Type B pancreatic cell (in vitro differentiated cells): ENCODE data around the gene OR5H14. TPM values are rescaled to one million over a fixed set of nuclear protein-coding genes. Genes with fewer than 3 reads are reported as not detected.
"Not testable (repeated sequence)": the region's sequence is repeated elsewhere in the genome, so short reads cannot be mapped to it uniquely, and the experiment has no call there.

Experiments
- DNase-seq: peaks from one replicate; pipeline ENCODE4 v3.0.0; 2021; ENCODE audit warnings: mixed read lengths; ENCODE audit not compliant: unreplicated experiment; ENCODE audit errors: extremely low spot score
- H3K27ac Mint-ChIP-seq: 2 replicates; pipeline ENCODE4 v1.8.0; 2021; ENCODE audit warnings: mild to moderate bottlenecking, mixed read lengths
- H3K27me3 Mint-ChIP-seq: 2 replicates; pipeline ENCODE4 v1.8.0; 2021; ENCODE audit warnings: mixed read lengths
- H3K36me3 Mint-ChIP-seq: 2 replicates; pipeline ENCODE4 v1.8.0; 2021; ENCODE audit warnings: mixed read lengths
- H3K4me1 Mint-ChIP-seq: one replicate; pipeline ENCODE4 v1.8.0; 2021; ENCODE audit warnings: mixed read lengths; ENCODE audit not compliant: unreplicated experiment
- H3K4me3 Mint-ChIP-seq: 2 replicates; pipeline ENCODE4 v1.8.0; 2021; ENCODE audit warnings: mild to moderate bottlenecking, mixed read lengths
- H3K9me3 Mint-ChIP-seq: 2 replicates; pipeline ENCODE4 v1.8.0; 2021; ENCODE audit warnings: mixed read lengths
- total RNA-seq: library from RNA; stranded (reverse); gene quantifications from 2 replicates; pipeline ENCODE4 v1.2.1, GENCODE V29; 2021; ENCODE audit warnings: low replicate concordance
- TF ChIP-seq, protein P1 (sequence below): fragments of 200-600 bp; sonication (generic); conservative IDR thresholded peaks from 2 replicates; pipeline ENCODE4 v1.5.0; 2021; ENCODE audit warnings: antibody characterized with exemption, mild to moderate bottlenecking

Gene OR5H14
- total RNA-seq, 1 donor from 2014 or later: not detected

DNA sequence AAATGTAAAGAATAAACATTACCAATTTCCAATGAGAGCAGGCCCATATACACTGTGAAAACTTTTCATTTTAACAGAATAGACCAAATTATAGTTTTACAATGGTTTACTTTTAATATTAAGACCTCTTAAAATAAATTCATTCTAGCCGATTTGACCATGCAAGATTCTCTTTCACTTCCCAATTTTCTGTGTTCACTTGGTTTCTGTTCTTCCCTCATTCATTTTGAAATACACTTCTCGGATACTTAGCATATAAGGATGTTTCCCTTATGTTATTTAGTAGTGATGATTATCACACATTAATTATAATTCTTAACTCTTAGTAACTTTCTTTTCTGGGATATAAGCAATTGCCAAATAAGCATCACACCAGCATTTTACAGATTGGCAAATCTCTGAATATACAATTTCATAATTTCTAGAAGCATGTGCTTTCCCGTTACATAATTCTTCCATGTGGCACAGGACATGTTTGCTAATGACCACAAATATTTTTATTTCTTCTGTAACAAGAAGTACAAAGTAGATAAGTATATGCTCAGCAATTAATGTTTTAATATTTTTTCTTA is 33.1 kb downstream of the OR5H14 start:
- H3K4me3 Mint-ChIP-seq: no peak overlapping the region
- no peak for DNase-seq

GRCh38 chr3:98182196-98182595 is 34.9 kb downstream of the OR5H14 start:
- Mint-ChIP-seq H3K4me1 (no peaks in the 10 kb centered on the region), H3K9me3 (no peaks in the 10 kb centered on the region), H3K27me3 (no peaks in the 10 kb centered on the region), H3K4me3 (no peak overlapping the region), H3K36me3 (no peaks in the 10 kb centered on the region), H3K27ac (no peak overlapping the region)
- TF ChIP-seq, protein P1, sequence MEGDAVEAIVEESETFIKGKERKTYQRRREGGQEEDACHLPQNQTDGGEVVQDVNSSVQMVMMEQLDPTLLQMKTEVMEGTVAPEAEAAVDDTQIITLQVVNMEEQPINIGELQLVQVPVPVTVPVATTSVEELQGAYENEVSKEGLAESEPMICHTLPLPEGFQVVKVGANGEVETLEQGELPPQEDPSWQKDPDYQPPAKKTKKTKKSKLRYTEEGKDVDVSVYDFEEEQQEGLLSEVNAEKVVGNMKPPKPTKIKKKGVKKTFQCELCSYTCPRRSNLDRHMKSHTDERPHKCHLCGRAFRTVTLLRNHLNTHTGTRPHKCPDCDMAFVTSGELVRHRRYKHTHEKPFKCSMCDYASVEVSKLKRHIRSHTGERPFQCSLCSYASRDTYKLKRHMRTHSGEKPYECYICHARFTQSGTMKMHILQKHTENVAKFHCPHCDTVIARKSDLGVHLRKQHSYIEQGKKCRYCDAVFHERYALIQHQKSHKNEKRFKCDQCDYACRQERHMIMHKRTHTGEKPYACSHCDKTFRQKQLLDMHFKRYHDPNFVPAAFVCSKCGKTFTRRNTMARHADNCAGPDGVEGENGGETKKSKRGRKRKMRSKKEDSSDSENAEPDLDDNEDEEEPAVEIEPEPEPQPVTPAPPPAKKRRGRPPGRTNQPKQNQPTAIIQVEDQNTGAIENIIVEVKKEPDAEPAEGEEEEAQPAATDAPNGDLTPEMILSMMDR: no peak
- DNase-seq: no peak

More for the DNA sequence above, 33.1 kb downstream of the OR5H14 start:
- H3K27me3 Mint-ChIP-seq: no peaks in the 10 kb centered on the region
- no peak overlapping the region for H3K27ac Mint-ChIP-seq
- H3K36me3 Mint-ChIP-seq: no peaks in the 10 kb centered on the region
- H3K9me3 Mint-ChIP-seq: no peaks in the 10 kb centered on the region
- TF ChIP-seq, protein P1: no peak
- no peaks in the 10 kb centered on the region for H3K4me1 Mint-ChIP-seq

DNA sequence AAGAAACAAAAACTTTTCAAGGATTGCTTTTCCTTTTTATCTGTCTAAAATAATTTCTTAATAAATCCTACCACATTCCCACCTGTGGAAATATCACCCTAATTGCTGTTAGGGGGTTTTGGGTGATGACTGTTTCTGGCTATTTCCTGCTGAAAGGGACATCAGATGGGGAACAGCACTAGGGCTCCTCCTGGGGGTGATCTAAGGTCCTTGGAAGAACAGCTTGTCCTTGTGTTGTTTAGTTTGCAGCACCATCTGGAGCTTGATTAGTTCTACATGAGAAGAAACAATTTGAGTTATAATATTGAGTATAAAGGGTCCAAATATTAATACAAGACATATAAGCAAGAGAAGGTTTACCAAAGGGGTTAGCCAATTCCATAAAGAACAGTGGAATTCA is 37.9 kb downstream of the OR5H14 start:
- no peak overlapping the region for H3K4me3 Mint-ChIP-seq
- TF ChIP-seq, protein P1: peak; percentile 15
- no peaks in the 10 kb centered on the region for H3K9me3 Mint-ChIP-seq
- H3K4me1 Mint-ChIP-seq: no peaks in the 10 kb centered on the region
- no peaks in the 10 kb centered on the region for H3K27me3 Mint-ChIP-seq
- H3K27ac Mint-ChIP-seq: no peak overlapping the region
- H3K36me3 Mint-ChIP-seq: no peaks in the 10 kb centered on the region
- no peak for DNase-seq

GRCh38 chr3:98188545-98188944 is 41.3 kb downstream of the OR5H14 start:
- no peak for DNase-seq
- no peak overlapping the region for H3K27ac Mint-ChIP-seq
- no peak overlapping the region for H3K4me3 Mint-ChIP-seq
- H3K27me3 Mint-ChIP-seq: no peaks in the 10 kb centered on the region
- no peaks in the 10 kb centered on the region for H3K9me3 Mint-ChIP-seq
- H3K36me3 Mint-ChIP-seq: no peaks in the 10 kb centered on the region
- H3K4me1 Mint-ChIP-seq: no peaks in the 10 kb centered on the region
- TF ChIP-seq, protein P1: peak; percentile 41

- H3K4me3 Mint-ChIP-seq, H3K27me3 Mint-ChIP-seq, H3K27ac Mint-ChIP-seq, H3K4me1 Mint-ChIP-seq, DNase-seq, H3K36me3 Mint-ChIP-seq, H3K9me3 Mint-ChIP-seq: not testable (repeated sequence)
Observed at GRCh38 chr3:98190911-98191310, 43.6 kb downstream of the OR5H14 start.

DNA sequence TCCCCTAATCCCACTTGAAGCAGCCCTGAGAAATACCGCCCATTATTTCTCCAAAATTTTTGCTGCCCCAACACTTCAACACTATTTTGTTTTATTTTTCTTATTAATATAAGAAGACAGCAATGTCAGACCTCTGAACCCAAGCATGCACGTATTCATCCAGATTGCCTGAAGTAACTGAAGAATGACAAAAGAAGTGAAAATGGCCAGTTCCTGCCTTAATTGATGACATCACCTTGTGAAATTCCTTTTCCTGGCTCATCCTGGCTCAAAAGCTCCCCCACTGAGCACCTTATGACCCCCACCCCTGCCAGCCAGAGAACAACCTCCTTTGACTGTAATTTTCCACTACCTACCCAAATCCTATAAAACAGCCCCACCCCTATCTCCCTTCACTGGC is 49.0 kb downstream of the OR5H14 start:
- not testable (repeated sequence) for DNase-seq, H3K9me3 Mint-ChIP-seq, H3K36me3 Mint-ChIP-seq, H3K4me1 Mint-ChIP-seq, H3K4me3 Mint-ChIP-seq, H3K27ac Mint-ChIP-seq, H3K27me3 Mint-ChIP-seq

- TF ChIP-seq, protein P1: no peak
- H3K27ac Mint-ChIP-seq: no peak overlapping the region
- H3K9me3 Mint-ChIP-seq: no peaks in the 10 kb centered on the region
- no peak for DNase-seq
- no peaks in the 10 kb centered on the region for H3K36me3 Mint-ChIP-seq
- no peak overlapping the region for H3K4me3 Mint-ChIP-seq
- no peaks in the 10 kb centered on the region for H3K4me1 Mint-ChIP-seq
- H3K27me3 Mint-ChIP-seq: peaks cover 3% of the 10 kb centered on the region
Observed at GRCh38 chr3:98199020-98199419, 51.7 kb downstream of the OR5H14 start.
